ENCODE data around the gene ARHGEF12. TPM values are rescaled to one million over a fixed set of nuclear protein-coding genes. Genes with fewer than 3 reads are reported as not detected.

ARHGEF12 gene
- total RNA-seq, 1 experiment from 2014 or later, result 27.3 TPM

DNA sequence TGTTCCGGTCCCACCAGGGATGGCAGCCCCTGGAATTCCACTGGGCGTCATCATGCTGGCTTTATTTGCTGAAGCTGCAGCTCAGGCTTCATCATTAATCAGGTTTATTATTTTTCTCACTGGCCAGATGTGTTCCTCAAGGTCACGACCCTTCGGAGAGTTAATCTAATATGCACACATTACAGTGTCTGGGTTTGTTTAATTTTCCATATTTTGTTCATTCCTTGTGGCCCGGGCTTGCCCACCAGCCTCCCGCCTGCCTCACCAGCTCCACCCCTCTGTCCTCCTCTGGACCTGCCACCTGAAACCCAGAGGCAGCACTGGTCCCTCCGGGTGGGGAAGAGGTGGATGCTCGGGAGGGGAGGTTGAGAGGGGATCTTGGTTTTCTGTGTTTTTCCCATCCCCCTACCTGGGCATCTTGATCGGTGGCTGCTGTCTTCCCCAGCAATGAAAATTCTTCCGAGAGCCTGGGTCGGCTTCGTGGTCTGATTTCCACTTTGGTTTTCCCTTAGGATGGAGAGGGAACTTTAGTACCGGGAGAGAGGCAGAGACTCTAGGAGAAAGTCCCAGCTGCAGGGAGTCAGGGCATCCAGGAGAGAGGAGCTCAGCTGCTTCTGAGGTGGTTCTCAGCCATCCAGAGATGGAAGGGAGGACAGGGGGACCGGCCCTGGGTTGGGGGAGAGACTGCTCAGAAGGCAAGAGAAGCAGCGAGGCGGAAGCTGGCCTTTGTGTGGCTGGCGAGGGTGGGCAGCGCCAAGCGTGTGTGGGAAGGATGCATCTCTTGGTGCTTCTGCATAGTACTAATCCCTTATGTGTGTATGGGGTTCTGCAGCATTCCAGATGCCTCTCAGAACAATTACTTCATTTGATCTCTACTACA is 177.5 kb downstream of the ARHGEF12 start:
- peak; percentile 4 for DNase-seq (ENCODE audit: low read depth, low spot score)
- in situ Hi-C loops (cut with HindIII; ENCODE audit: low pct_unique_long_range_greater_than_20kb, low sequenced_read_pairs), result no loop called here

DNA sequence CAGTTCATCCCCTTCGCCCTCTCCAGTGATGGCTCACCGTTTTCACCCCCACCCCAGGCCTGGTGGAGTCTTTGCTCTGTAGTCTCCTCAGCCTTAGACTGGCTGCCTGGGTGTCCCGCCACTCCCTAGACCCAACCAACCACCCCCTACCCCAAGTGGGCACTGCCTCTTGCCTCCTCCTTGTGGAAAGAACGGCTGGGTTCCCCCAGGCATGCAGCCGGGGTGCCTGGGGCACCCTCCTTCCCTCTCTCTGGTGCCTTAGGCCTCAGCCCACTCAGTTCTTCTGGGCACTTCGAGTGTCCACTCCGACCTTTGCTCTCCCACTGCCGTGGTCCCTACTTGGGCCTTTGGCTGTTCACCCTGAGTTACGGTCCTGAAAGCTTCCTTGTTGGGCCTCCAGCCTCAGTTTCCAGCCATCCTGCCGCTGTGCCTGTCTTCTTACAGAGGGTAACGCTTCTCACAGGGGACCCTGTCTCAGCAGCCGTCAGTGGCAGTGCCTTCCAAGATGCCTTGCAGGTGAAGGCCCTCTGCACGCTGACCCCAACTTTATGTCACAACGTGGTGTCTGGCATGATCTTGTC is 178.4 kb downstream of the ARHGEF12 start:
- in situ Hi-C loops (cut with HindIII; ENCODE audit: low pct_unique_long_range_greater_than_20kb, low sequenced_read_pairs), result no loop called here
- no peak for DNase-seq (ENCODE audit: low read depth, low spot score)

DNA sequence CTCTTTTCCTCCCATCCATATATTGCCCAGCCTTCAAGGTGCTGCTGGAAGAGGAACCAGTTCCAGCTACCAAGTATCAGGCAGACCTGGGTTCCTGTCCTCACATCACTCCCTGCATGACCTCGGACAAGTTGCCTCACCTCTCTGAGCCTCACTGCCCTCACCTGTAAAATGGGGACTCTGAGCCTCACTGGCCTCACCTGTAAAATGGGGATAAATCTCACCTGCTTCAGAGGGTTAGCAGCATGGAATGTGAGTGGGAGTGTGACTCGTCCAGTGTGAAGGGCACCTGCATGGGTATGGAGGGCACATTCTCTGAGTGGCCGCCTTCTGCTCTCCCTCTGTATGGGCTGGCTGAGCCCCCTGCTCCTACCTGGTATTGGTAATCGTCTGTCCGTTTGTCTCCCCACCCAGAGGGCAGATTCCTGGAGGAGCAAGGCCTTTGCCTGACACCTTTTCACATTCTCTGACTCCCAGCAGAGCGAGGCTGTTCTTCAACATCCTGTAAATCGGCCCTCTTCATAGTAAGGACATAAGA is 179.0 kb downstream of the ARHGEF12 start:
- DNase-seq (ENCODE audit: low read depth, low spot score), result no peak
- in situ Hi-C loops (cut with HindIII; ENCODE audit: low pct_unique_long_range_greater_than_20kb, low sequenced_read_pairs), result no loop called here

DNA sequence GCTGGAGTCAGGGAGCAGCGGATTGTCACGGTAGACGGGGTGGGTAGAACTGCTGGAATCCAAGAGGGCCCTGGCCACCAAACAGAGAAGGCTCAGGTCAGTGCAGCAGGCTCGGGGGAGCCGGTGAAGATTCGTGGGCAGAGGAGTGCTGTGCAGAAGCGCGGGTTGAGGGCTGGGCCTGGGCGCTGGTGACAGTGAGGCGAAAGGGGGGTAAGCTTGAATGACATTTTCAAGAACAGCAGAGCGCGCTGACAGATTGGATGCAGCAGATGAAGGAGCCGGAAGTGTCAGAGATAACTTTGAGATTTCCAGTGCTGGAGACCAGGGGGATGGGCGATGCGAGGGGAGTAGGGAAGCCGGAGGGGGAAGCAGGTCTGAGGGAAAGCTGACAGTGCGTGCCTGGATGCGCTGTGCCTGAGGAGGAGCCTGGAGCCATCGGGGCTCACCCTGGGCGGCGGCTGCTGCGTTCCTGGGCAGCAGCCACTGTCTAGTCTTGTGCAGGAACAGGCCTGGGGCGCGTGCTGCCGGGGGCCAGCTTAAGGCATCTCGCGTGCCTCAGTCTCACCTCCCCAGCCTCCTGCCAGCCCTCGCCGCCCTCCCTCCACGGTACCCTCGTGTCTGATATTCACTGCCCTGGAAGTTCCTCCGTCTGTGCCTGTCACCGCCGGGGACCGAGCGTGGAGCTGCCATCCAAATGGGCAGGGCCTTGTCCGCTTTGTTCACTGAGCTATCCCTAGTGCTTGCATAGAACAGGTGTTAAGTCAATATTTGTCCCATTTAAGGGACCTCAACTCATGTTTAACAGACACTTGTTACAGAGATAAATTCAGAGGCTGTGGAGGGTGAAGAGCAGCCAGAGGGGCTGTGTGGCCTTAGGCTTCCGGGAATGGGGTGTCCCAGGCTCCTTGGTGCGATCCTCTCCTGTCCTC is 180.5 kb downstream of the ARHGEF12 start:
- no peak for DNase-seq (ENCODE audit: low read depth, low spot score)
- in situ Hi-C loops (cut with HindIII; ENCODE audit: low pct_unique_long_range_greater_than_20kb, low sequenced_read_pairs), result no loop called here

DNA sequence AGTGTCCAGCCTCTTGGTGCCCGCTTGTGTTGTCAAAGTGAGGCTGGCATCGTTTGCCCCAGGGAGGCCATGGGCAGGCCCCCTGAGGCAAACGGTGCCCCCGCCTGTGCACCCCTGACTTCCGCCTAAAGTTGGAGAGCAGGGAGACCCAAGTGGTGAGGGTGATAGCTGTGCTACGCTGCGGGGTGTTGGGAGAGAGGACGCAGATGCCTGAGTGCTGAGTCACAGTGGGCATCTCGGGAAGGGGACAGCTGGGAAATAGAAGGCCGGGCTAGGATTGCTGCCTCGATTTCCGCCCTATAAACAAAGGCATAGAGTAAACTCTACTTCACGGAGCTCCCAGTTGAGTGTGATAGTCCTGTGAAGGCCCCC is 181.2 kb downstream of the ARHGEF12 start:
- DNase-seq (ENCODE audit: low read depth, low spot score), result no peak
- in situ Hi-C loops (cut with HindIII; ENCODE audit: low pct_unique_long_range_greater_than_20kb, low sequenced_read_pairs), result no loop called here

DNA sequence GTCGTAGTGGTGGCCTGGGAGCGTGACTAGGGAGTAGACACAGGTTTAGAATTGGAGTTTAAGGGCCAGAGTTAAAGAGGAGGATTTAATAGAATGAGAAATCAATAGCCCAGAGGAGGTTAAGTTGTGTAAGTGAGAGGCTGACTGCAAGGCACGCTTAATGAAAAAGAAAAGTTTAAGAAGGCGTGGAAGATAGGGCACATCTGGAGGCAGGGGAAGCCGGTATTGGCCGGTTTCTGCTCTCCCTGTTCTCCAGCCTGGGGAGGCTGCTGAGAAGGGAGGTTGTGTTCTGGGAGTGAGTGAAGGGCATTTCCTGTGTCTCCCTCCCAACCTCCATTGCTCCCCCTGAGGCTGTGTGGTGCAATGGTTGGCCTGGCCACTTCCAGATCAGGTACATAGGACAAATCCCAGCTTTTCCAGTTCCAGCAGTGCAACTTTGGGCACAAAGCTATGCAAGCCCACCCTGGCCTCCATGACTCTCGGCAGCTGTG is 181.6 kb downstream of the ARHGEF12 start:
- in situ Hi-C loops (cut with HindIII; ENCODE audit: low pct_unique_long_range_greater_than_20kb, low sequenced_read_pairs), result no loop called here
- no peak for DNase-seq (ENCODE audit: low read depth, low spot score)

DNA sequence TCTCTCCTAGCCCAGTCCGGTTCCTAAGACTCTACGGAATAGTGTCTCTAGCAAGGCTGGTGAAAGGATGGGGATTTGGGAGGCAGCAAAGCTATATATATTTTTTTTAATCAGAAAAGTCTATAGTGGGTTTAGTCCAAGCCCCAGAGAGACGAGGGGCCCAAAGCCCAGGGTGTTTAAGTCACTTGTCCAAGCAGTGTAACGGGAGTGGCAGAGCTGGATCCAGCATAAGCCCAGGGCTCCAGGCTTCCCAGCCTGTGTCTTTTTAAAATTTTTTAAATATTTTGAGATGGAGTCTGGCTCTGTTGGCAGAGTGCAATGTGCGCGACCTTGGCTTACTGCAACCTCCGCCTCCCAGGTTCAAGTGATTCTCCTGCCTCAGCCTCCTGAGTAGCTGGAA is 182.1 kb downstream of the ARHGEF12 start:
- in situ Hi-C loops (cut with HindIII; ENCODE audit: low pct_unique_long_range_greater_than_20kb, low sequenced_read_pairs), result no loop called here
- no peak for DNase-seq (ENCODE audit: low read depth, low spot score)

DNA sequence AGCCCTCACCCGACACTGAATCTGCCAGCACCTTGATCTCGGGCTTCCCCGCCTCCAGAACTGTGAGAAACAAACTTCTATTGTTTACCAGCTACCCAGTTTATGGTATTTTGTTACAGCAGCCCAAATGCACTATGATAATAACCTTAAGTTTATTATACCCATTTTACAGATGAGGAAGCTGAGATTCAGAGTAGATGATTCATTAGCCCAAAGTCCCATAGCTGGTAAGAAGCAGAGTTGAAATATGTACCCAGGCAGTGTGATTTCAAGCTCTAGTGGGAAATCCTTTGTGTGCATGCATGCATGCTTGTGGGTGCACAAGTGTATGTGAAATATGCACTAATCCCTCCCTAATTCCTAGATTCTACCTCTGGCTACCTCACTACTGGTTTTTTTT is 183.3 kb downstream of the ARHGEF12 start:
- no peak for DNase-seq (ENCODE audit: low read depth, low spot score)
- in situ Hi-C loops (cut with HindIII; ENCODE audit: low pct_unique_long_range_greater_than_20kb, low sequenced_read_pairs), result no loop called here

DNA sequence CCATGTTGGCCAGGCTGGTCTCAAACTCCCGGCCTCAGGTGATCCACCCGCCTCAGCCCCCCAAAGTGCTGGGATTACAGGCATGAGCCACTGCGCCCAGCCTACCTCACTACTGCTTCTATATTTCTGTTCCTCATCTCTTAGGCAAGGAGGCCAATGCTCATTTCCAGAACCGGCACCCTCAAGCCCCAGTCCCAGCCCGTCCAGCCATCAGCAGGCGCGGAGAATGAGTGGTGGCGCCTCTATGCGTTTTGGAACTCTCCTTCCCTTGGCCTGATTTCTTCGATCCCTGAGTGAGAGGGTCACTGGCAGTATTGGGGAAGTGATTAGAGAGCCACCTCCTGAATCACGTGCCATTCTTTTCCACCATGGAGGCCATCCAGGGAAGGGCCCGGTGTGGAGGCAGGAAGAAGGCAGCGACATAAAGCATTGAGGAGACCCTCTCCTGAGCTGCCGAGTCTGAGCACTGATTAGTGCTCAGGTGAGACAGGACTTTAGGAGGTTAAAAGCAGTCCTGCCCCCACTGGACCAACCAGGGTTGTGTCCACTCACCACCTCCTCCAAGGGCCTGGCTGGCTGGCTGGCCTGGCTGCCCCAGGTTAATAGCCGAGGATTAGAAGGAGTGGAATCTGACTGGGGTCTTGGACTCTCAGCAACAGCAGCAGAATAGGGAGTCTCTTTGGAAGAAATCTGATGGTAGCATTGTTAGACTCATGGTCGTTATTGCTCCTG is 184.0 kb downstream of the ARHGEF12 start:
- DNase-seq (ENCODE audit: low read depth, low spot score), result no peak
- in situ Hi-C loops (cut with HindIII; ENCODE audit: low pct_unique_long_range_greater_than_20kb, low sequenced_read_pairs), result no loop called here

DNA sequence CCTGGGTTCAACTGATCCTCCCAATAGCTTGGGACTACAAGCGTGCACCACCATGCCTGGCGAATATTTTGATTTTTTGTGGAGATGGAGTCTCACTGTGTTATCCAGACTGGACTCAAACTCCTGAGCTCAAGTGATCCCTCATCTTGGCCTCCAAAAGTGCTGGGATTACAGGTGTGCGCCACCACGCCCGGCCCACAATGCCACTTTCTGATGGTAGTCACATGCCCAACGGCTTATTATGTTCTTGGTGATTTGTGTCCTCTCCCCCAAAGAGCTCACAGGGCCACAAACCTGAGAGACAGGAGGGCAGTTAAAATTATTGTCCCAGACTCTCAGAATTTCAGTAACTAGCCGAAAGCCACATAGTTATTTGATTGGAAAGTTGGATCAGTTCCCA is 185.0 kb downstream of the ARHGEF12 start:
- no peak for DNase-seq (ENCODE audit: low read depth, low spot score)
- in situ Hi-C loops (cut with HindIII; ENCODE audit: low pct_unique_long_range_greater_than_20kb, low sequenced_read_pairs), result no loop called here

DNA sequence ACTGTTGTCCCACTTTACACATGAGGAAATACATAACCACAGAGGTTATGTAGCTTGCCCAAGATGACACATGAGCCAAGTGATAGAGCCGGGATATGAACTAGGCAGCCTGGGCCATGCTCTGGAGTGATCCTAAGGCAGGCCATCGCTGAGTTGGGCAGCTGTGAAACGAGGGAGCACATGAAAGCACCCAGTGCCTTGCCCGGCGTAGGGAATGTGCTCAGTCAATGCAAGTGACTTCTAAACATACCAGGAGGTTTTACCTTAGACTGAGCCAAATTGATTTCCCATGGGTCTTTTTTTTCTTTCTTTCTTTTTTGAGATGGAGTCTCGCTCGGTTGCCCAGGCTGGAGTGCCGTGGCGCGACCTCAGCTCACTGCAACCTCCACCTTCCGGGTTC is 185.8 kb downstream of the ARHGEF12 start:
- in situ Hi-C loops (cut with HindIII; ENCODE audit: low pct_unique_long_range_greater_than_20kb, low sequenced_read_pairs), result no loop called here
- no peak for DNase-seq (ENCODE audit: low read depth, low spot score)

DNA sequence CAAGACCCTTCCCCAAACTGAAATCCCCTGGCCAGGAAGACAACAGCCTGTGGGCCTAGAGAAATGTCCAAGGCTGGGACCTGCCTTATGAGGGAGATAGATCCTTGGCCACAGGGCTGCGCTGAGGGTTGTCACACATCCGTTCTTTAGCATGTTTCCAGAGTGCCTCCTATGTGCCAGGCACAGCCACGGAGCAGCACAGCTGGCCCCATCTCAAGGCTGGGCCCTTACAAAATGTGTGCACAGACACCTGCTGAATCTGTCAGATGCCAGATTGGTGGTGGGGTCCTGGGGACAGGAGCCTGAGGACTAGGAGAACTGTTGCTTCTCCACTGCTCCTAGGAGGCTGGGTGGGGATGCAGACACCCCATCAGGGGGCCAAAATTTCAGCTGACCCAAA is 186.5 kb downstream of the ARHGEF12 start:
- DNase-seq (ENCODE audit: low read depth, low spot score), result no peak
- in situ Hi-C loops (cut with HindIII; ENCODE audit: low pct_unique_long_range_greater_than_20kb, low sequenced_read_pairs), result no loop called here

DNA sequence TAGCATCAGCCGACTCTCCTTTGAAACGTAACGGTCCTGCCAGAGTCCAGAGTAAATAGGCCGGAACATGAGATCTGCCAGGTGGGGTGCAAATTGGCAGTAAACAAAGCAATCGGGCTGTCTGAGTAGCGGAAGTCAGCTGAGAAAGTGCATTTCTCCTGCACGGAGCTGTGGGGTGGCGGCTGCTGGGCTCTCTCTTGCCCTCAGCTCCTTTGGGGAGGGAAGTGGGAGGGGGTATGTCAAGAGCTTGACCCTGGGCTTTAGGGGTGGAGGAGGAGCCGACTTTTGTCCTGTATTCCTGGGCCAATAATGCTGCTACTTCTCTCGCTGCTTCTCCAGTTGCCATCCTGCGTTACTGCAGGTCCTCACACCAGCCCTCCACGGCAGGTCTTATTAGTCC is 187.0 kb downstream of the ARHGEF12 start:
- in situ Hi-C loops (cut with HindIII; ENCODE audit: low pct_unique_long_range_greater_than_20kb, low sequenced_read_pairs), result no loop called here
- no peak for DNase-seq (ENCODE audit: low read depth, low spot score)

DNA sequence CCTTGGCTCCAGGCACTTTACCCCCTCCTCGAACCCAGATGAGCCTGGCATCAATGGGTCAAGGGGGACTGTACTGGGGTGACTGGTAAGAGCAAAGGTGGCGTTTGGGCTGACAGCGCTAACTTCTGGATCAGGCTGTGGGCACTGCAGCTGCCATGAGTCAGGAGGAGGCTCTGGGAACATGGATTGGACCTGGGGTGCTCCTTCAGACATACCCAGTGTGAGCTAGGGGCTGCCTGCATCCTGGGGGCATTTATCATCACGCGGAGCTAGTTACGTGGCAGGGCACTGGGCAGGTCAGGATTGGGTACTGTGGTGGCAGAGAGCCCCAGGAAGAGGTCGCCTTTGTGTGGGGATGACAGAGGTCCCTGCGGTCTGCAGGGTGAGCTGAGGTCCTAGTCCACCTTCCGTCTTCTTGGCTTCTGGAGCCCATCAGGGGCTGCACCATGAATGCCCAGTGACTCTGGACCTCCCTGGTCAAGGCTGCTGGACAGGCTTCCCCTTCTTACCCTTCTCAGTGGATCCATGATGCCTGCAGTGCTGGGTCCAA is 188.4 kb downstream of the ARHGEF12 start:
- no peak for DNase-seq (ENCODE audit: low read depth, low spot score)
- in situ Hi-C loops (cut with HindIII; ENCODE audit: low pct_unique_long_range_greater_than_20kb, low sequenced_read_pairs), result no loop called here

DNA sequence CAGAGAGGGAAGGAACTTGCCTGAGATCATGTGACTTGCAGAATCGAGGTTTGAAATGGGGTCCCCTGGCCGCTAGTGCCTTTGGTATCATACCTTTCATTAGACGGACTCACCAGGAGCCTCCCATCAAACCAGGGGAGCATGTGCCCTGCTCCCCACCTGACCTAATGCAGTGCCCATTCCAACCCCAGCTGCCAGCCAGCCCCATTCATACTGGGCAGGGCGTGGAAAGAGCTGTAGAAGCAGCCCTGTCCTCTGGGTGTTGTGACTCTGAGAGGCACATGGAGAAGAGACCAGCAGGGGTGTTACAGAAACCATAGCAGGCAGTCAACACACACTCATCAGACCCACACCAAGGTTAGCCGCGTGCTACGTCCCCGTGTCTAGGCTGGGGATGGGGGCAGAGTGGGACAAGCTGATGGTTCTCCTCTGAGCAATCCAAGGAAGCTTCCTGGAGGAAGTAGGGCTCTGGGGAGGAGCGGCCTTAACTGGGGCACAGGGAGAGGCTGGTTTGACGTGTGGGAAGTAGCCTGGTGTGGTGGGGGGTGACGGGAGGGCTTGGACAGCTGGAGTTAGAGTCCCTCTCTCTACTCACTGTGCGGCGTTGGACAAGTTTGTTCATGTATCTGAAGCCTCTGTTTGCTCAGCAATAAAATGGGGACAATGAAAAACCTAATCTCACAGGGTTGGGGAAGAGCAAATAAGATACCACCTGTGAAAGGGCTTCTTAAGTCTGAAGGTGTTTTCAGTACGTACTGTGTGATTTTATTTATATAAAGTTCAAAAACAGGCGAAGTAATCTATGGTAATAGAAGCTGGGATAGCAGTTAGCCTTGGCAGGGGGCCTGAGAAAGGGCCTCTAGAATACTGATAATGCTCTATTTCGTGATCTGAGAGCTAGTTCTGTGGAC is 189.3 kb downstream of the ARHGEF12 start:
- DNase-seq (ENCODE audit: low read depth, low spot score), result no peak
- in situ Hi-C loops (cut with HindIII; ENCODE audit: low pct_unique_long_range_greater_than_20kb, low sequenced_read_pairs), result no loop called here

DNA sequence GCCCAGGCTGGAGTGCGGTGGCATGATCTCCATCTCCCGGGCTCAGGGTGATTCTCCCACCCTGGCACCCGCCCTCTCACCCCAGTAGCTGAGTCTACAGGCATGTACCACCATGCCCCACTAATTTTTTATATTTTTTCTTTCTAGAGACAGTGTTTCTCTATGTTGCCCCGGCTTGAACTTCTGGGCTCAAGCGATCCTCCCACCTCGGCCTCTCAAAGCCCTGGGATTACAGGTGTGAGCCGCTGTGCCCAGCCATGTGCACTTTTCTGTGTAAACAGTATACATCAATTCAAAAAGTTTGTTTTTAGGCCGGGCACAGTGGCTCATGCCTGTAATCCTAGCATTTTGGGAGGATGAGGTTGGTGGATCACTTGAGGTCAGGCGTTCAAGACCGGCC is 190.0 kb downstream of the ARHGEF12 start:
- in situ Hi-C loops (cut with HindIII; ENCODE audit: low pct_unique_long_range_greater_than_20kb, low sequenced_read_pairs), result no loop called here
- DNase-seq (ENCODE audit: low read depth, low spot score), result no peak

All from SK-MEL-5 (cell line).